H1 (cell line): Measurements from ENCODE around the gene ISCA2. TPM values are rescaled to one million over a fixed set of nuclear protein-coding genes. Genes with fewer than 3 reads are reported as not detected.

Experiments
- CTCF ChIA-PET: fragments of 300-600 bp; sonication (Branson Sonifier 250); formaldehyde crosslinking; loops from one replicate; lab custom pipeline; 2021; ENCODE audit not compliant: partially characterized antibody; lab: Charles Lee
- POLR2A ChIA-PET: fragments of 300-600 bp; sonication (Branson Sonifier 250); formaldehyde crosslinking; loops from one replicate; lab custom pipeline; 2021; ENCODE audit warnings: inconsistent platforms; ENCODE audit not compliant: partially characterized antibody; lab: Charles Lee
- DNase-seq, 2 experiments: peaks; one replicate each; pipeline versions ENCODE4 v3.0.0 to v3.0.0-alpha.2; 2010 to 2022; ENCODE audit warnings: low spot score in 2 of 2, low read depth in 1 of 2, mixed read lengths in 1 of 2
- FAIRE-seq: peaks from 2 replicates; lab custom pipeline; 2011; peaks lifted over from hg19 to GRCh38; lab: Jason Lieb, UNC
- H2AFZ ChIP-seq: 2 replicates; pipeline ENCODE4 v1.8.1; 2012; ENCODE audit warnings: low read length, inconsistent platforms
- H2AK5ac ChIP-seq: 2 replicates; pipeline ENCODE4 v1.6.1; 2013; ENCODE audit warnings: low read depth, low read length
- H2BK120ac ChIP-seq: replicated peaks from 2 replicates; pipeline ENCODE3; 2013; ENCODE audit warnings: low read depth, low read length, inconsistent platforms
- H2BK12ac ChIP-seq: 2 replicates; pipeline ENCODE4 v1.6.1; 2013; ENCODE audit warnings: low read depth, low read length
- H2BK15ac ChIP-seq: 2 replicates; pipeline ENCODE4 v1.6.1; 2013; ENCODE audit warnings: low read length
- H2BK20ac ChIP-seq: 2 replicates; pipeline ENCODE4 v1.6.1; 2013; ENCODE audit warnings: low read length
- H2BK5ac ChIP-seq: 2 replicates; pipeline ENCODE4 v1.6.1; 2013; ENCODE audit warnings: low read depth, low read length
- H3K14ac ChIP-seq: 2 replicates; pipeline ENCODE4 v1.6.1; 2013; ENCODE audit warnings: inconsistent platforms; ENCODE audit not compliant: insufficient read length
- H3K18ac ChIP-seq: 2 replicates; pipeline ENCODE4 v1.6.1; 2013; ENCODE audit warnings: low read length; ENCODE audit errors: extremely low read depth
- H3K23ac ChIP-seq: 2 replicates; pipeline ENCODE4 v1.6.1; 2013; ENCODE audit warnings: inconsistent platforms; ENCODE audit not compliant: insufficient read length
- H3K23me2 ChIP-seq: 2 replicates; pipeline ENCODE4 v1.6.1; 2013; ENCODE audit warnings: low read depth, low read length
- H3K27ac ChIP-seq: 2 replicates; pipeline ENCODE4 v1.6.1; 2011; ENCODE audit warnings: low read depth, low read length, inconsistent platforms
- H3K27me3 ChIP-seq, 4 experiments: replicated peaks in 1 of 4; 1 replicate in 1 of 4; 2 replicates in 3 of 4; pipeline versions ENCODE4 v1.6.1 to v1.8.1; 2011 to 2013; ENCODE audit warnings: low read length in 3 of 4, mild to moderate bottlenecking in 3 of 4, inconsistent platforms in 2 of 4, mixed read lengths in 2 of 4, moderate library complexity in 1 of 4; ENCODE audit not compliant: control insufficient read depth in 3 of 4, insufficient read depth in 3 of 4; ENCODE audit errors: extremely low read depth in 1 of 4
- H3K36me3 ChIP-seq, 4 experiments: 2 replicates each; pipeline versions ENCODE4 v1.6.1 to v1.8.1; 2011 to 2013; ENCODE audit warnings: mild to moderate bottlenecking in 4 of 4, low read length in 3 of 4, moderate library complexity in 2 of 4, control low read depth in 1 of 4, inconsistent platforms in 1 of 4; ENCODE audit not compliant: insufficient read depth in 4 of 4, control insufficient read depth in 2 of 4
- H3K4ac ChIP-seq: replicated peaks from 2 replicates; pipeline ENCODE3; 2013; ENCODE audit warnings: low read length, low read depth, mixed read lengths, inconsistent platforms; ENCODE audit not compliant: insufficient read length
- H3K4me1 ChIP-seq, 4 experiments: replicated peaks in 1 of 4; 1 replicate in 1 of 4; 2 replicates in 3 of 4; pipeline versions ENCODE4 v1.6.1 to v1.8.1; 2011 to 2013; ENCODE audit warnings: low read length in 3 of 4, inconsistent platforms in 2 of 4, mixed read lengths in 1 of 4; ENCODE audit not compliant: insufficient read depth in 4 of 4, control insufficient read depth in 3 of 4
- H3K4me2 ChIP-seq, 2 experiments: 2 replicates each; pipeline versions ENCODE4 v1.6.1 to v1.8.1; 2011 to 2013; ENCODE audit warnings: low read depth in 2 of 2, low read length in 2 of 2, control low read depth in 1 of 2, inconsistent platforms in 1 of 2, mild to moderate bottlenecking in 1 of 2; ENCODE audit not compliant: insufficient read depth in 1 of 2
- H3K4me3 ChIP-seq, 4 experiments: fragments of 200-600, 300-600 bp in 1 of 4; sonication (generic), shearing (Covaris generic), sonication (Bioruptor Twin) in 1 of 4; 2 replicates each; pipeline versions ENCODE4 v1.5.1 to v1.8.1; 2011 to 2016; ENCODE audit warnings: low read length in 4 of 4, low read depth in 3 of 4, control low read depth in 2 of 4, inconsistent platforms in 2 of 4, mild to moderate bottlenecking in 2 of 4, mixed read lengths in 1 of 4, moderate library complexity in 1 of 4; ENCODE audit not compliant: insufficient read depth in 2 of 4; ENCODE audit errors: extremely low read depth in 1 of 4
- H3K56ac ChIP-seq: replicated peaks from 2 replicates; pipeline ENCODE3; 2013; ENCODE audit warnings: low read depth, mild to moderate bottlenecking, mixed read lengths, low read length, inconsistent platforms; ENCODE audit not compliant: insufficient read length
- H3K79me1 ChIP-seq: 2 replicates; pipeline ENCODE4 v1.6.1; 2013; ENCODE audit warnings: low read depth, low read length, control low read depth
- H3K79me2 ChIP-seq, 2 experiments: 2 replicates each; pipeline versions ENCODE4 v1.6.1 to v1.8.1; 2012 to 2013; ENCODE audit warnings: low read length in 2 of 2, mild to moderate bottlenecking in 2 of 2, inconsistent platforms in 1 of 2; ENCODE audit not compliant: insufficient read depth in 2 of 2, control insufficient read depth in 1 of 2
- H3K9ac ChIP-seq, 4 experiments: replicated peaks in 1 of 4; 1 replicate in 1 of 4; 2 replicates in 3 of 4; pipeline versions ENCODE4 v1.6.1 to v1.8.1; 2011 to 2013; ENCODE audit warnings: low read depth in 3 of 4, low read length in 3 of 4, control low read depth in 2 of 4, mild to moderate bottlenecking in 2 of 4, moderate library complexity in 2 of 4, inconsistent platforms in 1 of 4; ENCODE audit errors: extremely low read depth in 1 of 4
- H3K9me3 ChIP-seq, 2 experiments: 2 replicates each; pipeline versions ENCODE4 v1.6.1 to v1.8.1; 2012 to 2013; ENCODE audit warnings: mild to moderate bottlenecking in 2 of 2, moderate library complexity in 2 of 2, control low read depth in 1 of 2, inconsistent platforms in 1 of 2, low read depth in 1 of 2, low read length in 1 of 2, mixed read lengths in 1 of 2; ENCODE audit not compliant: insufficient read depth in 2 of 2
- H4K20me1 ChIP-seq, 2 experiments: replicated peaks in 1 of 2; 2 replicates each; pipeline versions ENCODE3 to v1.8.1; 2011 to 2013; ENCODE audit warnings: inconsistent platforms in 2 of 2, low read length in 2 of 2, mild to moderate bottlenecking in 1 of 2; ENCODE audit not compliant: insufficient read depth in 2 of 2, control insufficient read depth in 1 of 2
- H4K5ac ChIP-seq: 2 replicates; pipeline ENCODE4 v1.6.1; 2013; ENCODE audit warnings: low read length, low read depth, mixed read lengths, inconsistent platforms; ENCODE audit not compliant: insufficient read length
- H4K8ac ChIP-seq: 2 replicates; pipeline ENCODE4 v1.8.0; 2013; ENCODE audit warnings: mild to moderate bottlenecking, moderate library complexity, low read length, inconsistent platforms; ENCODE audit not compliant: insufficient read depth; ENCODE audit errors: extremely low read depth
- H4K91ac ChIP-seq: replicated peaks from 2 replicates; pipeline ENCODE3; 2013; ENCODE audit warnings: low read length, mixed read lengths, inconsistent platforms; ENCODE audit not compliant: insufficient read length
- KDM1A ChIP-seq: fragments of 200-600, 300-600 bp; sonication (generic); IDR thresholded peaks from 2 replicates; pipeline ENCODE4 v1.7.1; 2016; ENCODE audit warnings: mild to moderate bottlenecking, low read length, borderline replicate concordance
- POLR2AphosphoS5 ChIP-seq: IDR thresholded peaks from 2 replicates; pipeline ENCODE4 v1.6.1; 2011; ENCODE audit warnings: low read depth, low read length
- WGBS, 2 experiments: shearing (Covaris generic) in 1 of 2; methylation state at CpG; one replicate each; pipeline versions ENCODE4 v1.1.6 to v1.1.7; 2013 to 2015; ENCODE audit warnings: low lambda C conversion rate in 2 of 2, mixed read lengths in 2 of 2, inconsistent platforms in 1 of 2, low coverage in 1 of 2, missing lambda C conversion rate in 1 of 2; ENCODE audit not compliant: insufficient replicate concordance in 2 of 2, insufficient coverage in 1 of 2, insufficient read length in 1 of 2; ENCODE audit errors: extremely low coverage in 1 of 2, missing lambda C conversion rate in 1 of 2; 5-methylcytosine and 5-hydroxymethylcytosine counted together
- polyA plus RNA-seq, 7 experiments: library from polyadenylated mRNA; depleted of rRNA in 3 of 7; stranded (reverse) in 5 of 7; unstranded in 2 of 7; fragments of >200 nt in 5 of 7; fragments of 200-250 nt in 2 of 7; gene quantifications; 1 replicate in 5 of 7; 2 replicates in 1 of 7; 4 replicates in 1 of 7; pipeline versions ENCODE4 v1.2.1 to v1.2.3, GENCODE V29; 2011 to 2013; ENCODE audit warnings: missing spikeins in 2 of 7, mixed read lengths in 2 of 7
- total RNA-seq: library from RNA; stranded (reverse); fragmentation: NEBNext Ultra II Directional; extraction: Animal tissue kit (Norgen Biotek cat#: 25700); gene quantifications from 2 replicates; pipeline ENCODE4 v1.2.1, GENCODE V29; 2021

The ISCA2 gene
- total and polyA plus RNA-seq, 2 of the 8 experiments (the other 6 are each of a cell fraction or from before 2014, with no cell fraction given) = 43.5 to 78.6 TPM

- Histone ChIP-seq H3K9me3 (no peaks in the 10 kb centered on the region), H3K4me1 (no peaks in the 10 kb centered on the region; a peak in 1 of 7 replicates), H3K27ac (no peak overlapping the region), H3K4ac (no peak overlapping the region), H3K18ac (no peak overlapping the region), H4K8ac (peak overlapping the region; percentile 16; the same call in 1 of the 2 replicates), H2BK20ac (no peak overlapping the region), H3K27me3 (no peaks in the 10 kb centered on the region), H3K79me1 (no peaks in the 10 kb centered on the region), H4K91ac (no peak overlapping the region), H2BK12ac (no peak overlapping the region), H4K20me1 (no peaks in the 10 kb centered on the region), H4K5ac (no peak overlapping the region), H3K23ac (no peak overlapping the region), H3K4me3 (no peak overlapping the region), H2AK5ac (no peak overlapping the region), H3K56ac (no peak overlapping the region), H3K36me3 (no peaks in the 10 kb centered on the region), H3K9ac (no peak overlapping the region), H2BK5ac (no peak overlapping the region), H2BK15ac (no peak overlapping the region), H3K79me2 (no peaks in the 10 kb centered on the region), H3K23me2 (no peaks in the 10 kb centered on the region), H3K14ac (no peak overlapping the region), H3K4me2 (no peak overlapping the region), H2BK120ac (no peak overlapping the region), H2AFZ (no peak overlapping the region)
- POLR2A ChIA-PET = no interaction called here
- DNase-seq (no peak), FAIRE-seq (no peak)
- no peak for TF ChIP-seq POLR2AphosphoS5
- peak; percentile 40; the same call in 1 of the 2 replicates for TF ChIP-seq KDM1A
- 89% methylated on average over 11 of the region's 11 CpGs; no CpG with 5 or more reads in 1 of the 2 experiments for WGBS, 2 experiments
- CTCF ChIA-PET = interaction anchor here (0.8 to 1.2 kb wide), 4 partner anchors 13 to 70 kb away, joined by 3 to 6 read pairs (median 4); no protein-coding TSS in a partner anchor
These were observed 45.1 kb downstream of the ISCA2 start for GRCh38 chr14:74538411-74539391.
